A549 (cell line): ENCODE results near the gene TMOD2.
A peak's percentile ranks its signal among the peaks of the same experiment; 100 is the strongest.

Experiments
- CEBPB ChIP-seq, 2 experiments: fragments of >200 bp in 1 of 2; sonication (Bioruptor Twin) in 1 of 2; formaldehyde crosslinking in 1 of 2; IDR thresholded peaks; 2 replicates each; pipeline ENCODE4 v1.6.1; 2012 to 2016
- CTCF ChIP-seq: fragments of >200 bp; sonication (Bioruptor Twin); formaldehyde crosslinking; IDR thresholded peaks from 3 replicates; pipeline ENCODE4 v1.5.1; 2016
- ELK1 ChIP-seq: fragments of 150-350 bp; IDR thresholded peaks from 2 replicates; pipeline ENCODE4 v1.6.1; 2014; ENCODE audit warnings: low read depth, mild to moderate bottlenecking, low read length
- MAFK ChIP-seq: fragments of 450-650 bp; IDR thresholded peaks from 2 replicates; pipeline ENCODE4 v1.6.1; 2014; ENCODE audit not compliant: partially characterized antibody
- MAX ChIP-seq: IDR thresholded peaks from 2 replicates; pipeline ENCODE4 v1.6.1; 2012
- MAZ ChIP-seq: fragments of 150-350 bp; IDR thresholded peaks from 2 replicates; pipeline ENCODE4 v1.6.1; 2014; ENCODE audit warnings: antibody characterized with exemption, low read depth, low read length, borderline replicate concordance
- NR3C1 ChIP-seq: fragments of >200 bp; sonication (Bioruptor Twin); formaldehyde crosslinking; IDR thresholded peaks from 3 replicates; pipeline ENCODE4 v1.6.1; 2017
- PBX3 ChIP-seq: IDR thresholded peaks from 2 replicates; pipeline ENCODE4 v1.6.1; 2012
- POLR2A ChIP-seq: IDR thresholded peaks from 2 replicates; pipeline ENCODE4 v1.6.1; 2012; ENCODE audit warnings: mild to moderate bottlenecking, low read length
- RFX5 ChIP-seq: fragments of 450-650 bp; IDR thresholded peaks from 2 replicates; pipeline ENCODE4 v1.7.1; 2014; ENCODE audit warnings: antibody characterized with exemption, mild to moderate bottlenecking, moderate library complexity
- SREBF2 ChIP-seq: fragments of 450-650 bp; IDR thresholded peaks from 2 replicates; pipeline ENCODE4 v1.6.1; 2014; ENCODE audit warnings: mild to moderate bottlenecking, moderate library complexity
- TF ChIP-seq, protein P1 (sequence below): fragments of 200-600 bp; sonication (generic); IDR thresholded peaks from 2 replicates; pipeline ENCODE4 v1.6.1; 2016; ENCODE audit warnings: antibody characterized with exemption, mild to moderate bottlenecking, moderate library complexity

- TF ChIP-seq MAX, result no peak
- TF ChIP-seq POLR2A, result no peak
- no peak for TF ChIP-seq MAZ
- TF ChIP-seq CTCF, result no peak
- TF ChIP-seq SREBF2, result no peak
- no peak for TF ChIP-seq NR3C1
- no peak for TF ChIP-seq ELK1
- TF ChIP-seq PBX3, result no peak
- no peak for TF ChIP-seq RFX5
- peak in 1 of 2 experiments; percentile 17; a peak in 1 of 4 replicates for TF ChIP-seq CEBPB (IDR thresholded peaks at IDR 0.05)
- TF ChIP-seq, protein P1, sequence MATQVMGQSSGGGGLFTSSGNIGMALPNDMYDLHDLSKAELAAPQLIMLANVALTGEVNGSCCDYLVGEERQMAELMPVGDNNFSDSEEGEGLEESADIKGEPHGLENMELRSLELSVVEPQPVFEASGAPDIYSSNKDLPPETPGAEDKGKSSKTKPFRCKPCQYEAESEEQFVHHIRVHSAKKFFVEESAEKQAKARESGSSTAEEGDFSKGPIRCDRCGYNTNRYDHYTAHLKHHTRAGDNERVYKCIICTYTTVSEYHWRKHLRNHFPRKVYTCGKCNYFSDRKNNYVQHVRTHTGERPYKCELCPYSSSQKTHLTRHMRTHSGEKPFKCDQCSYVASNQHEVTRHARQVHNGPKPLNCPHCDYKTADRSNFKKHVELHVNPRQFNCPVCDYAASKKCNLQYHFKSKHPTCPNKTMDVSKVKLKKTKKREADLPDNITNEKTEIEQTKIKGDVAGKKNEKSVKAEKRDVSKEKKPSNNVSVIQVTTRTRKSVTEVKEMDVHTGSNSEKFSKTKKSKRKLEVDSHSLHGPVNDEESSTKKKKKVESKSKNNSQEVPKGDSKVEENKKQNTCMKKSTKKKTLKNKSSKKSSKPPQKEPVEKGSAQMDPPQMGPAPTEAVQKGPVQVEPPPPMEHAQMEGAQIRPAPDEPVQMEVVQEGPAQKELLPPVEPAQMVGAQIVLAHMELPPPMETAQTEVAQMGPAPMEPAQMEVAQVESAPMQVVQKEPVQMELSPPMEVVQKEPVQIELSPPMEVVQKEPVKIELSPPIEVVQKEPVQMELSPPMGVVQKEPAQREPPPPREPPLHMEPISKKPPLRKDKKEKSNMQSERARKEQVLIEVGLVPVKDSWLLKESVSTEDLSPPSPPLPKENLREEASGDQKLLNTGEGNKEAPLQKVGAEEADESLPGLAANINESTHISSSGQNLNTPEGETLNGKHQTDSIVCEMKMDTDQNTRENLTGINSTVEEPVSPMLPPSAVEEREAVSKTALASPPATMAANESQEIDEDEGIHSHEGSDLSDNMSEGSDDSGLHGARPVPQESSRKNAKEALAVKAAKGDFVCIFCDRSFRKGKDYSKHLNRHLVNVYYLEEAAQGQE, result no peak
- TF ChIP-seq MAFK, result no peak
These were observed 105.5 kb downstream of the TMOD2 start for GRCh38 chr15:51856714-51857380.
